ENCODE data around the gene THADA.
A peak's percentile ranks its signal among the peaks of the same experiment; 100 is the strongest.
"Not testable (repeated sequence)": the region's sequence is repeated elsewhere in the genome, so short reads cannot be mapped to it uniquely, and the experiment has no call there.

THADA gene

GRCh38 chr2:43462866-43463641 lies 132.8 kb downstream of the THADA start:
- no peak for DNase-seq

DNA sequence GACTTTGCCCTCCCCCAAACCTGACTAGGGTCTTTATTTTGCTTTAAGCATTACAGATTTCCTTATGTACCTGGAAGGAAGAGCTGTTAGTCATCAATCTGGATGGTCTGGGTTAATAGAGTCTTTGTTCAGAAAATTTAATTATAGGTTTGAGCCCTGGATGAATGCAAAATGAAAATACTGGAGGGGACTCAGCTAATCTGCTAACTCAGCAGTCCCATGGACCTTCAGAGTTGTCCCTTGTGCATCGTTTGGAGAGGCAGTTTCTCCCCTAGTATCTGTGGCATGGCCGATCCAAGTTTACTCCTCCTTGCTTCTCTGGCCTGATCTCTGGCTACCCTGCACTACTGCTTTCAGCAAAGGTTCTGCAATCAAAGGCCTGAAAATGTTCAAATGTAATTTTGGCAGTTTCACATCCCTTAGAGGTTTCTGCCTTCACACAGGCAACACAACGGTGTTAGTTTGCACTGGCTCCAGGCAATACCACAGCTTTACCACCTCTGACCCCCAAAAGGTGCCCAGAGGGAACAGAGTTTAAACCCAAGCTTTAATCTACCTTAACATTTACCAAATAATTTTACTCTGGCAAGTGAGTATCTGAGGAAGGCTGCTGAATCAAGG lies 134.3 kb downstream of the THADA start:
- no peak for DNase-seq

DNA sequence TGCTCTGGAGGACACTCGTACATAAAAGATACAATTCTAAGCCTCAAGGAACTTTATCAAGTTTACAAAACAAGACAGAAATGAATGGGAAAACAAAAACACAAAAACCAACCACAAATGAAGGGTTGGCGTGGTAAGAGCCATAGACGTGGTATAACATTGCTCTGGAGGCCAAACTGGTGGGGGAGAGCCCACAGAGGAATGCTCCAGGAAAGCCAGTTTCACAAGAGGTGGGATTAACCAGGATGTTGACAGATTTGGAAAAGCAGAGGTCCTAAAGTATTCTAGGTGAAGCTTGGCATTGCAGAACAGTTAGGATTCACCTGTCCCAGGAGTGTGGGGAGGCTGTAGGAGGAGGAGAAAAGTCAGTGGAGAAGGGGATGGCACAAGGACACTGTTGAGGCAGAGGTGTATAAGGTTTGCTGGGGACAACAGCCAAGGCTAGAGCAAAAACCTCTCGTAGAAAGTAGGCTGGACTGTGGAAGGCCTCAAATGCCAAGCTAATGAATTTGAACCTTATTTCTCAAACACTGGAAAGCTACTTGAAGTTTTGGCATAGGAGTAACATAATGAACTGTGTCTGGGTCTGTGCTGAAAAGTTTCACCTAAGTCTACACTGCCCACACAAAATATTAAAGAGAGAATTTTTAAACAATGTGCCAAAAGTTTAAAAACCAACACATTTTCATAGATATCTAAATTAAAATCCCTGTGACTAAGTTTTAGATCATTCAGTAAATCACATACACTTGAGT lies 135.1 kb downstream of the THADA start:
- DNase-seq = peak; percentile 25

GRCh38 chr2:43460174-43460546 lies 135.7 kb downstream of the THADA start:
- no peak for DNase-seq

- peak; percentile 75 for DNase-seq
Measured at GRCh38 chr2:43459446-43460173, 136.2 kb downstream of the THADA start.

GRCh38 chr2:43458014-43458628 lies 137.7 kb downstream of the THADA start:
- peak; percentile 86 for DNase-seq

GRCh38 chr2:43455731-43456642 lies 139.9 kb downstream of the THADA start:
- DNase-seq = no peak

DNA sequence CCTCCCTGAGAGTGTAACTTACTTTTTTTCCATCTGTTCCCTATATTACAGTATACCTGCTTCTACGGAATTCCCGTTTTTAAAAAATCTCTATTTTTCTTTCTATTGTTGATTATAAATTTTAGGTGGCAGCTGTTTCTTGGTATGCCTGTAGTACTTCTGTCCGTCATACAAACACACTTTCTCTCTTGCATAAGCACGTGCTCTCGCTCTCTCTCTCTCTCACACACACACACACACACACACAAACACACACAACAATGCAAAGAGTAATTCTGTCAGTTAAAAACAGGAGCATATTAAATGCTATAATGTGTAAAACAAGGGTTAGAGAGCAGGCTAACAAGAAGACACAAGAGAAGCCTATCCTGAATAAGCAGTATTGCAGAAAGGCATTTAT lies 140.5 kb downstream of the THADA start:
- no peak for DNase-seq

- no peak for DNase-seq
Measured at GRCh38 chr2:43454791-43455190, 141.0 kb downstream of the THADA start.

- no peak for DNase-seq
Measured at GRCh38 chr2:43453179-43454170, 142.4 kb downstream of the THADA start.

GRCh38 chr2:43452318-43452731 lies 143.5 kb downstream of the THADA start:
- peak; percentile 37 for DNase-seq

- DNase-seq = no peak
Measured at GRCh38 chr2:43450617-43451016, 145.2 kb downstream of the THADA start.

DNA sequence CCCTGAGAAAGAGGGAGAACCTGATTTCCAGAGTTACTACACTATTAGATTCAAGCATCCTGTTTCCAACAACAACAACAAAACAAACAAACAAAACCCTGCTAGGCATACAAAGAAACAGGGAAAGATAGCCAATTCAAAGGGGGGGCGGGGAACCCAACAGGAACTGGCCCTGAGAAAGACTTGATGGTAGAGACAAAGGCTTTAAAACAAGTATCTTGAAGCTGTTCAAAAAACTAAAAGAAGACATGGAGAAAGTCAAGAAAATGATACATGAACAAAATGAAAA lies 147.1 kb downstream of the THADA start:
- no peak for DNase-seq

- no peak for DNase-seq
Measured at GRCh38 chr2:43448011-43448821, 147.6 kb downstream of the THADA start.

GRCh38 chr2:43446755-43447154 lies 149.1 kb downstream of the THADA start:
- not testable (repeated sequence) for DNase-seq

- no peak for DNase-seq
Measured at GRCh38 chr2:43445781-43446180, 150.1 kb downstream of the THADA start.

- DNase-seq = peak; percentile 75
Measured at GRCh38 chr2:43444989-43445645, 150.7 kb downstream of the THADA start.

DNA sequence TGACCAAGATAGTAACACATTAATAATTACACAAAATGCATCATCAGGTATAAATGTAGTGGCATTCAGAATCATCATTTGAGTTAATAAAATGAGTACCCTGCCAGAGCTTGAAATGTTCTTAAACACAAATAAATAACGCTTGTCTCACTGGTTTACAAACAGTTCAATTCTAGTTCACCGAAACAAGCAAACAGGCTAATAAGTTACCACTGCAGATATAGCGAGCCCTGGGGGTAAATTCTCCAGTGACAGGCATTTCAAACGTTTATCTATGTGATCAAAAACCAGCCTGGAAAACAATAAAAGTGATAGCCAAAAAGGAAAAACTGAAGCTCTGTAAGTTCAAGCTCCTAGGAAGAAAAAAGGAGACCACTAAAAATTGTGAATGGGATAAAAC lies 152.6 kb downstream of the THADA start:
- no peak for DNase-seq

GRCh38 chr2:43441195-43441594 lies 154.6 kb downstream of the THADA start:
- DNase-seq = no peak

Data from fibroblast of skin of right biceps (primary cell).